ENCODE measurements around the gene DCUN1D3.

The DCUN1D3 gene

DNA sequence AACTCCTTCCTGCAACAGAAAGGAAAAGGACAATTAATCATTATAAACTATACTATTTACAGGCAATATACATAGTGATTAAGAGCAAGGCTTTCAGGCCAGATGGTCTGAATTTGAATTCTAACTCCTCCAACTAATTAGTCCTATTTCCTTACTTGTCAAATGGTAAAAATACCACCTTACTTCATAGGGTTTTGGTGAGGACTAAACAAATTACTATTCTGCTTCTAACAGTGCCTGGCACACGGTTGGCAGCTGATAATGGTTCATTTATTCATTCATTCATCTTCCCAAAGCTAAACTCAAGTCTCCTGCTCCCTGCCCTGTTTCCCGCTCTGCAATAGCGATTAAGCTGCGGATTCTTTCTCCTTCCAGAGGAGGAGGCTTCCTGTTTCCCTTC is 39.8 kb downstream of the DCUN1D3 start:
- Histone ChIP-seq H3K27ac (no peak overlapping the region), H3K27me3 (no peaks in the 10 kb centered on the region), H3K9me3 (no peaks in the 10 kb centered on the region), H3K36me3 (peaks cover 31% of the 10 kb centered on the region), H3K4me3 (ENCODE audit: low read depth in 1 of 2, low read length in 1 of 2) (no peak overlapping the region), H3K4me1 (ENCODE audit: control insufficient read depth in 1 of 2, insufficient read depth in 1 of 2, low read depth in 1 of 2, low read length in 1 of 2) (no peaks in the 10 kb centered on the region)
- TF ChIP-seq, protein P1, sequence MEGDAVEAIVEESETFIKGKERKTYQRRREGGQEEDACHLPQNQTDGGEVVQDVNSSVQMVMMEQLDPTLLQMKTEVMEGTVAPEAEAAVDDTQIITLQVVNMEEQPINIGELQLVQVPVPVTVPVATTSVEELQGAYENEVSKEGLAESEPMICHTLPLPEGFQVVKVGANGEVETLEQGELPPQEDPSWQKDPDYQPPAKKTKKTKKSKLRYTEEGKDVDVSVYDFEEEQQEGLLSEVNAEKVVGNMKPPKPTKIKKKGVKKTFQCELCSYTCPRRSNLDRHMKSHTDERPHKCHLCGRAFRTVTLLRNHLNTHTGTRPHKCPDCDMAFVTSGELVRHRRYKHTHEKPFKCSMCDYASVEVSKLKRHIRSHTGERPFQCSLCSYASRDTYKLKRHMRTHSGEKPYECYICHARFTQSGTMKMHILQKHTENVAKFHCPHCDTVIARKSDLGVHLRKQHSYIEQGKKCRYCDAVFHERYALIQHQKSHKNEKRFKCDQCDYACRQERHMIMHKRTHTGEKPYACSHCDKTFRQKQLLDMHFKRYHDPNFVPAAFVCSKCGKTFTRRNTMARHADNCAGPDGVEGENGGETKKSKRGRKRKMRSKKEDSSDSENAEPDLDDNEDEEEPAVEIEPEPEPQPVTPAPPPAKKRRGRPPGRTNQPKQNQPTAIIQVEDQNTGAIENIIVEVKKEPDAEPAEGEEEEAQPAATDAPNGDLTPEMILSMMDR (IDR thresholded peaks at IDR 0.05): no peak

DNA sequence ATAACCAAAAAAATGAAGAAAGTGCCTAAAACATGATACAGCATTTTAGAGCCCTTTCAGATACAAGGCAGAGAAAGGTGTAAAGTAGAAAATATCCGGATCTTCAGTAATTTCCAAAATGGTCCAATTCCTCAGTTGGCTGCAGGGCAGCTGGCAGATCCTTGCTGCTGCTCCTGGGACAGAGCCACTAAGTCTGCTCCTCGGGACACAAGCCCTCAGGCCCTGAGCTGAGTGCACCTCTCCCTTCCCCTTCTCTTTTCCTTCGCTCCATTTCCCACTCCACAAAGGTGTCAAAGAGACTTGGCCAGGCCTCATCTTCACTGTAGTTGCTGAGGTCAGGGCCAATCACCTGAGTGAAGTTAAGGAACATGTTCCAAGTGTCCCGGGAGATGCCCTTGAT is 40.5 kb downstream of the DCUN1D3 start:
- Histone ChIP-seq H3K4me3 (ENCODE audit: low read depth in 1 of 2, low read length in 1 of 2) (no peak overlapping the region), H3K27me3 (no peaks in the 10 kb centered on the region), H3K36me3 (peaks cover 35% of the 10 kb centered on the region), H3K4me1 (ENCODE audit: control insufficient read depth in 1 of 2, insufficient read depth in 1 of 2, low read depth in 1 of 2, low read length in 1 of 2) (no peaks in the 10 kb centered on the region), H3K9me3 (no peaks in the 10 kb centered on the region), H3K27ac (no peak overlapping the region)
- TF ChIP-seq, protein P1 (IDR thresholded peaks at IDR 0.05): no peak

DNA sequence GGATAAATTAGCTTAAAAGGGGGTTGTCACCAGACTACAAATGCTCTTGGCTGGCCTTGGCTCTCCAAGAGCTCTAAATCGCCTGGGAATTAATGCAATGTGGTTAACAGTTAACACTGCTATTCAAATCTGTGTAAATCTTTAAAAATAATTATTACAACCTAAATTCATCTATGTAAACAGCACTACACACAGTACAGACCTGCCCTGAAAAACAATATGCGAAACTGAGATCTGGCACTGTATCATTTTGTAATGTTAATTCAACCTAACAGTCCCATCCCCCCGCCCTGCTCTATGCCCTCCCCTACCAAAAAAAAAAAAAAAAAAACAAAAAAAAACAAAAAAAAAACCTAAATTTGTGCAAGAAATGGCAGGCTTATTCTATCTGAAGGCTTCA is 40.9 kb downstream of the DCUN1D3 start:
- Histone ChIP-seq H3K27ac (no peak overlapping the region), H3K4me1 (ENCODE audit: control insufficient read depth in 1 of 2, insufficient read depth in 1 of 2, low read depth in 1 of 2, low read length in 1 of 2) (no peaks in the 10 kb centered on the region), H3K4me3 (ENCODE audit: low read depth in 1 of 2, low read length in 1 of 2) (no peak overlapping the region), H3K9me3 (no peaks in the 10 kb centered on the region), H3K36me3 (peaks cover 35% of the 10 kb centered on the region), H3K27me3 (no peaks in the 10 kb centered on the region)
- TF ChIP-seq, protein P1 (IDR thresholded peaks at IDR 0.05): no peak

DNA sequence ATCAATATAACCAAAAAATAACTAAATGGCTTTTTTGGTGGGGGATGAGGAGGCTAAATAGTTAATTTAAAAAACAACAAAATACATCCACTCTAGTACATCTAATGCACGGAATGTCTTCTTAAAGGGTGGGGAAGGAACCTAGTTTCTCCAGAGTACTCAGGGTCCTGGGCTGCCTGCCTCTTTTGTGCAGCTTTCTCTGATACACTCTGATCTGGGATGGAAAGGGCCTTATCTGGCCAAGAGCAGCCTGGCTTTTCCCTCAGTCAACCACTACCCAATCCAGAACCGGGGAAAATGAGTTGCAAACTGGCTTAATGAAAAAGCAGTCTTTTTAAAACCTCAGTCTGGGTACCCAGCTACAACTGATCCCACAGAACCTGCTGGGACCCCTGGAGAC is 42.9 kb downstream of the DCUN1D3 start:
- TF ChIP-seq, protein P1 (IDR thresholded peaks at IDR 0.05): no peak
- no peaks in the 10 kb centered on the region for H3K4me1 ChIP-seq (ENCODE audit: control insufficient read depth in 1 of 2, insufficient read depth in 1 of 2, low read depth in 1 of 2, low read length in 1 of 2)
- H3K36me3 ChIP-seq: peaks cover 32% of the 10 kb centered on the region

DNA sequence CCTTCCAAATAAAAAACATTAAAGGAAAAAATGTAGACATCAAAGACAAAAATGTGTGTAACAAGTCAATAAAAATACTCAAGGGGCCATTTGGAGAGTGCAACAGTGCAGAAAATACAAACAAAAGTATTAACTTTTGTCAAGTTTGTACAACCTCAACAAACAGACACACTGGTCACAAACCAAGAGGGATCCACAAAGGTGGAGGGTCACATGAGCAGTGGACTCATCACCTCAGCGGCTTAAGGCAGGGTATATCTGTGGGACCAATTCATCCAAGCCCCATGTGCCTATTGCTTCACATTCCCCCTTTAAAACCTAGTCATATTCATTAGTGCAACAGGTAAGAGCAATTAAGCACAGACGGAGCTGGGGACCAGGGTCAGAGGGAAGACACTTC is 45.2 kb downstream of the DCUN1D3 start:
- Histone ChIP-seq H3K4me1 (ENCODE audit: control insufficient read depth in 1 of 2, insufficient read depth in 1 of 2, low read depth in 1 of 2, low read length in 1 of 2) (peaks cover 0 to 7% of the 10 kb centered on the region in 2 experiments), H3K9me3 (no peaks in the 10 kb centered on the region), H3K4me3 (ENCODE audit: low read depth in 1 of 2, low read length in 1 of 2) (no peak overlapping the region), H3K27me3 (no peaks in the 10 kb centered on the region), H3K36me3 (peaks cover 13% of the 10 kb centered on the region), H3K27ac (no peak overlapping the region)
- TF ChIP-seq, protein P1 (IDR thresholded peaks at IDR 0.05): no peak

More for the DNA sequence above, 42.9 kb downstream of the DCUN1D3 start:
- no peaks in the 10 kb centered on the region for H3K9me3 ChIP-seq
- no peaks in the 10 kb centered on the region for H3K27me3 ChIP-seq
- no peak overlapping the region for H3K27ac ChIP-seq
- H3K4me3 ChIP-seq (ENCODE audit: low read depth in 1 of 2, low read length in 1 of 2): no peak overlapping the region

Data from neutrophil (primary cell).